ENCODE measurements around the gene SPTLC2.

DNA sequence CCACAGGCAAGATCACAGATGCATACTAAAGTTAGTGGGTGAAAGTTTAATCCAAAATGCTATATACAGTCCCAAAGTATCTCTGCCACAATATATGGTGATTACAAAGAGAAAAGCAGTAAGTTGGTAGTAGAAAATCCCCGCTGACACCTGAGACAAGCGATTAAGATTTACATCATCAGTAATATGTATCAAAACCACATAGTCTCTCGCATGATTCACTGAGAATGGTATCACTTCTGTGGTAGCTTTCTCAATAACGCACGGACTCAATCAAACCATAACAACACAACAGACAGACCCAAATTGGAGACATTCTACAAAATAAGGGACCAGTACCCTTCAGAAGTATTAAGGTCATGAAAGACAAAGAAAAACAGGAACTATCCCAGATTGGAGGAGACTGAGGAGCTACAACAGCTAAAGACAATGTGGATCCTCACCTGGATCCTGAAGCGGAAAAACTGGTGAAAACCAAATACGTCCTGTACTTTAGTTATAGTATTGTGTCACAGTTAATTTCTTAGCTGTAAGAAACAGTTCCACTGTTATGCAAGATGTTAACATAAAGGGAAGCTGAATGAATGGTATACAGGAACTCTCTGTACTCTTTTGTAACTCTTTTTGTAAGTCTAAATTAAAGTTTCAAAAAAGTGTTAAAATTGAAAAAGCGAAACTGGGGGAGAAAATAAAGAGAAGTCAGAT lies 51.0 kb downstream of the SPTLC2 start:
- TF ChIP-seq, protein P1, sequence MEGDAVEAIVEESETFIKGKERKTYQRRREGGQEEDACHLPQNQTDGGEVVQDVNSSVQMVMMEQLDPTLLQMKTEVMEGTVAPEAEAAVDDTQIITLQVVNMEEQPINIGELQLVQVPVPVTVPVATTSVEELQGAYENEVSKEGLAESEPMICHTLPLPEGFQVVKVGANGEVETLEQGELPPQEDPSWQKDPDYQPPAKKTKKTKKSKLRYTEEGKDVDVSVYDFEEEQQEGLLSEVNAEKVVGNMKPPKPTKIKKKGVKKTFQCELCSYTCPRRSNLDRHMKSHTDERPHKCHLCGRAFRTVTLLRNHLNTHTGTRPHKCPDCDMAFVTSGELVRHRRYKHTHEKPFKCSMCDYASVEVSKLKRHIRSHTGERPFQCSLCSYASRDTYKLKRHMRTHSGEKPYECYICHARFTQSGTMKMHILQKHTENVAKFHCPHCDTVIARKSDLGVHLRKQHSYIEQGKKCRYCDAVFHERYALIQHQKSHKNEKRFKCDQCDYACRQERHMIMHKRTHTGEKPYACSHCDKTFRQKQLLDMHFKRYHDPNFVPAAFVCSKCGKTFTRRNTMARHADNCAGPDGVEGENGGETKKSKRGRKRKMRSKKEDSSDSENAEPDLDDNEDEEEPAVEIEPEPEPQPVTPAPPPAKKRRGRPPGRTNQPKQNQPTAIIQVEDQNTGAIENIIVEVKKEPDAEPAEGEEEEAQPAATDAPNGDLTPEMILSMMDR (IDR thresholded peaks at IDR 0.05; ENCODE audit: poor library complexity) = no peak
- no peak for TF ChIP-seq EZH2 (IDR thresholded peaks at IDR 0.05; ENCODE audit: borderline replicate concordance)
